Hepatocyte (in vitro differentiated cells): Measurements from ENCODE around the gene ARHGEF10L. TPM values are rescaled to one million over a fixed set of nuclear protein-coding genes. Genes with fewer than 3 reads are reported as not detected.
"Not testable (repeated sequence)": the region's sequence is repeated elsewhere in the genome, so short reads cannot be mapped to it uniquely, and the experiment has no call there.

ENCODE experiments used
- DNase-seq: peaks from one replicate; pipeline ENCODE4 v3.0.0-alpha.2; 2016; ENCODE audit warnings: low spot score
- H2AFZ ChIP-seq: fragments of 200-600 bp; sonication (generic); 2 replicates; pipeline ENCODE4 v1.6.0; 2016; ENCODE audit warnings: antibody characterized with exemption, mild to moderate bottlenecking
- H3K27ac ChIP-seq: fragments of 200-600 bp; sonication (generic); 2 replicates; pipeline ENCODE4 v1.5.1; 2016; ENCODE audit warnings: mild to moderate bottlenecking
- H3K27me3 ChIP-seq: fragments of 200-600 bp; sonication (generic); 2 replicates; pipeline ENCODE4 v1.6.1; 2016
- H3K36me3 ChIP-seq: fragments of 200-600 bp; sonication (generic); replicated peaks from 2 replicates; pipeline ENCODE4 v1.5.1; 2016; ENCODE audit warnings: low read depth; ENCODE audit not compliant: insufficient read depth
- H3K4me1 ChIP-seq: fragments of 200-600 bp; sonication (generic); 2 replicates; pipeline ENCODE4 v1.5.1; 2016; ENCODE audit warnings: mild to moderate bottlenecking, moderate library complexity; ENCODE audit not compliant: insufficient read depth
- H3K4me2 ChIP-seq: fragments of 200-600 bp; sonication (generic); 2 replicates; pipeline ENCODE4 v1.6.0; 2016
- H3K4me3 ChIP-seq: fragments of 200-600 bp; sonication (generic); 2 replicates; pipeline ENCODE4 v1.5.1; 2016; ENCODE audit warnings: mild to moderate bottlenecking
- H3K79me2 ChIP-seq: fragments of 200-600 bp; sonication (generic); 2 replicates; pipeline ENCODE4 v1.6.0; 2017; ENCODE audit warnings: mild to moderate bottlenecking
- H3K9me2 ChIP-seq: fragments of 200-600 bp; sonication (generic); replicated peaks from 2 replicates; pipeline ENCODE4 v1.6.0; 2017; ENCODE audit warnings: mild to moderate bottlenecking; ENCODE audit not compliant: insufficient read depth
- H3K9me3 ChIP-seq: fragments of 200-600 bp; sonication (generic); 2 replicates; pipeline ENCODE4 v1.5.1; 2016; ENCODE audit warnings: low read depth, mild to moderate bottlenecking
- H4K20me1 ChIP-seq: fragments of 200-600 bp; sonication (generic); 2 replicates; pipeline ENCODE4 v1.6.0; 2016; ENCODE audit warnings: mild to moderate bottlenecking; ENCODE audit not compliant: insufficient read depth, poor library complexity, severe bottlenecking
- CTCF ChIP-seq: fragments of 200-600 bp; sonication (generic); IDR thresholded peaks from 2 replicates; pipeline ENCODE4 v1.5.1; 2016; ENCODE audit warnings: antibody characterized with exemption, mild to moderate bottlenecking; ENCODE audit not compliant: poor library complexity
- EZH2 ChIP-seq: fragments of 200-600 bp; sonication (generic); IDR thresholded peaks from 2 replicates; pipeline ENCODE4 v1.6.1; 2016; ENCODE audit warnings: antibody characterized with exemption, mild to moderate bottlenecking, borderline replicate concordance
- EZH2phosphoT487 ChIP-seq: fragments of 200-600 bp; sonication (generic); IDR thresholded peaks from one replicate; pipeline ENCODE4 v1.6.1; 2018; ENCODE audit warnings: antibody characterized with exemption, mild to moderate bottlenecking, low read depth, moderate library complexity; ENCODE audit not compliant: unreplicated experiment, severe bottlenecking
- WGBS: methylation state at CpG from one replicate; pipeline ENCODE4 v1.1.6; 2016; ENCODE audit warnings: low lambda C conversion rate; ENCODE audit errors: missing lambda C conversion rate; 5-methylcytosine and 5-hydroxymethylcytosine counted together
- polyA plus RNA-seq: library from polyadenylated mRNA; unstranded; fragments of >200 nt; fragmentation: Nextera tagmentation; extraction: Ambion mirVana; gene quantifications from 2 replicates; pipeline ENCODE4 v1.2.1, GENCODE V29; 2016
- total RNA-seq: library from RNA; depleted of rRNA; stranded (reverse); fragments of >200 nt; gene quantifications from 2 replicates; pipeline ENCODE4 v1.2.3, GENCODE V29; 2014

ARHGEF10L gene
- total RNA-seq: 33.0 and 48.3 TPM in 2 replicates
- polyA plus RNA-seq: 40.4 and 48.2 TPM in 2 replicates

DNA sequence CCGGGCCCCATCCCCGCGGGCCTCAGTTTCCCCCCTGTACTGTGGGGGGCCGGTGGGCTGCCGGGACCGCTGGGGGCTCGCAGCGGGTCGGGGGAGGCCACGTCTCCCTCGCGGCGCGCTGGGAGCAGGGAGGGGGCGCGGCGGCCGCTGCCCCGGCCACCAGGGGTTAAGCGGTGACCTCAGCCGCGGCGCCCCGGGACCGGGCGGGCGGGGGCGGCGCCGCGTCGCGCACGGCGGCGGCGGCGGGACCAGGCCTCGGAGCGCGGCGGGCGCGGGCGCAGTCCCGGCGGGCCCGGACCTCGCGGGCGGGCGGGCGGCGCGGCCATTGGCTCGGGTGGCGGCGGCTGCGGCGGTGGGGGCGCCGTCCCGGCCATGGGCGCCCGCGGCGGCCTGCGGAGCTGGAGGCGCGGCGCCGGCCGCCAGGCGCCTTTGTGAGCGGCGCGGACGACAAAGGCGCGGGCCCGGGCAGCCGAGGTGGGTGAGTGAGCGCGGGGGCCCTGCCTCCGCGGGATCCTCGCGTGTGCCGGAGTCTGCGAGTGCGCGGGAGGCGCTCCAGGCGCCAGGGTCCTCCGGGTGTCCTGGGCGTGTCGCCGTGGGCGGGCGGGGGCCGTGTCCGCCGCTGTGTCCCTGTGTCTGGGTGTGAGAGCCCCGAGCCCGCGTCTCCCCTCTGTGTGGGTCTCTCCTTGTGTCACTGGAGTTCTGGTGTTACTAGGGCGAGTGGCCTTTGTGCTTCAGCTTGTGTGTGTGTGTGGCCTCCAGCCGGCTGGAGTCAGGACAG is at the start of gene ARHGEF10L:
ARHGEF10L (plus strand) TSS at position 222 of the 778 bp plus-strand sequence. CDS start 40,898 bp downstream, outside the sequence.
- peak; percentile 69 for DNase-seq
- no peak for TF ChIP-seq EZH2
- no peak for TF ChIP-seq EZH2phosphoT487
- TF ChIP-seq CTCF: no peak
- no peaks in the 10 kb centered on the region for H3K9me3 ChIP-seq
- WGBS: 1% methylated on average over 18 of the region's 108 CpGs
- peak within 1 kb of the TSS; percentile 87 for H3K4me3 ChIP-seq
- H2AFZ ChIP-seq: peak within 1 kb of the TSS; percentile 84
- H3K4me2 ChIP-seq: peak within 1 kb of the TSS; percentile 98
- no peaks in the 10 kb centered on the region for H3K27me3 ChIP-seq
- H3K9me2 ChIP-seq: no peaks in the 10 kb centered on the region
- H3K36me3 ChIP-seq: no peaks in the 10 kb centered on the region
- H3K79me2 ChIP-seq: peaks cover 38% of the 10 kb centered on the region
- peaks cover 22% of the 10 kb centered on the region for H3K4me1 ChIP-seq
- H3K27ac ChIP-seq: peak within 1 kb of the TSS; percentile 89
- H4K20me1 ChIP-seq: no peaks in the 10 kb centered on the region

- H3K4me2 ChIP-seq, H3K9me3 ChIP-seq: not testable (repeated sequence)
- WGBS: 91% methylated on average over 16 of the region's 16 CpGs
These were observed 49.6 kb upstream of the ARHGEF10L start for GRCh38 chr1:17489768-17490417.

DNA sequence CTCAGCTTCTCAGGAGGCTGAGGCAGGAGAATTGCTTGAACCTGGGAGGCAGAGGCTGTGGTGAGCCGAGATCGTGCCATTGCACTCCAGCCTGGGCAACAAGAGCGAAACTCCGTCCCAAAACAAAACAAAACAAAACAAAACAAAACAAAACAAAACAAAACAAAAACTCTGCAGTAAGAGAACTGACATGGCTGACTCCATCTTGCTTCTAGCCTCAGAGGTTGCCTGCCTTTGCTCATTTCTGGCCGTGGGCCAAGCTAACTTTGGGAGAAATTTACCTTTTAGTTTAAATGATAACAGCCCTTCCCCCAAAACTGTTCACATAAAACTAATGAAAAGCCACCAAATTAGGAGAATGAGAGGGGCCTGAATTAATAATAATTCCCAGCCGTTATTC is 48.8 kb upstream of the ARHGEF10L start:
- not testable (repeated sequence) for H3K79me2 ChIP-seq, H3K4me2 ChIP-seq, H3K27ac ChIP-seq, H4K20me1 ChIP-seq, DNase-seq, H3K4me3 ChIP-seq, H3K27me3 ChIP-seq, H3K4me1 ChIP-seq, H3K9me3 ChIP-seq, H3K9me2 ChIP-seq, H2AFZ ChIP-seq, H3K36me3 ChIP-seq
- 87% methylated on average over 6 of the region's 6 CpGs for WGBS

More at GRCh38 chr1:17489768-17490417, 49.6 kb upstream of the ARHGEF10L start:
- H3K9me2 ChIP-seq, H3K27me3 ChIP-seq, H3K36me3 ChIP-seq, H3K4me3 ChIP-seq, H3K79me2 ChIP-seq, H2AFZ ChIP-seq, H4K20me1 ChIP-seq, H3K4me1 ChIP-seq, DNase-seq: not testable (repeated sequence)
- peak overlapping the region; percentile 22 for H3K27ac ChIP-seq

DNA sequence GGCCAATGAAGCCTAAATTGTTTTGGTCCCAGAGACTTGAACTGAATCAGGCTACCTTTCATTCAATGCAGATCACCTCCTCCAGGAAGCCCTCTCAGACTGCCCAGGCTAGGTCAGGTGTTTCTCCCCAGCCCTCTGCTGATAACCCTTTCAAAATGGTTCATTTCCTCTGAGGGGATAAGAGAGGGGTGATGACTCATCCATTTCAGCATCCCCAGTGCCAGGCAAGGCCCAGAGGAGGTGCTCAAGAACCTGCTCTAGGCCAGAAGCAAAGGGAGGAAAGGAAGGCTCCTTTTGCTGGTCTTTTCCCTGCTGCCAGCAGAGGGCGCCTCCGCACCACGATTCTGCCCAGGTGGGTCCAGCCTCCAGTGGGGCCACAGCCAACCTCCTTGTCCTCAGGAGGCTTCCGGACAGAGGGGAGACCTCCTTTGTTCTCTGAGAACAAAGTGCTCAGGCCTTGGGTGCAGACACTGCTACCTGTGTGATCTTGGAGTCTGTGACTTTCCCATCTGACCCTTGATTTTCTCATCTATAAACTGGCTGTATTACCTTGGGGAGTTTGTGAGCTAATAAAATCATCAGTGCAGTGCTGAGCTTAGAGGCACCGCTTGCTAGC is 45.3 kb upstream of the ARHGEF10L start:
- H3K4me3 ChIP-seq: no peak overlapping the region
- TF ChIP-seq CTCF (peak; percentile 90), EZH2 (no peak)
- no peaks in the 10 kb centered on the region for H3K27me3 ChIP-seq
- peaks cover 6% of the 10 kb centered on the region for H3K4me1 ChIP-seq
- no peak overlapping the region for H2AFZ ChIP-seq
- WGBS: 23% methylated on average over 5 of the region's 5 CpGs
- H3K4me2 ChIP-seq: no peak overlapping the region
- no peak overlapping the region for H3K27ac ChIP-seq
- H3K36me3 ChIP-seq: no peaks in the 10 kb centered on the region
- H3K79me2 ChIP-seq: no peaks in the 10 kb centered on the region
- no peaks in the 10 kb centered on the region for H4K20me1 ChIP-seq
- peak; percentile 73 for DNase-seq
- H3K9me3 ChIP-seq: no peaks in the 10 kb centered on the region
- no peaks in the 10 kb centered on the region for H3K9me2 ChIP-seq
